Activated T-cell treated with anti-CD3 and anti-CD28 coated beads for 1 hour (primary cell): Measurements from ENCODE around the gene ADH1C.

ENCODE experiments used
- DNase-seq: peaks from one replicate; pipeline ENCODE4 v3.0.0-alpha.2; 2020; ENCODE audit warnings: low read depth

ADH1C gene

GRCh38 chr4:99301376-99302164 is 51.0 kb downstream of the ADH1C start:
- DNase-seq: no peak

DNA sequence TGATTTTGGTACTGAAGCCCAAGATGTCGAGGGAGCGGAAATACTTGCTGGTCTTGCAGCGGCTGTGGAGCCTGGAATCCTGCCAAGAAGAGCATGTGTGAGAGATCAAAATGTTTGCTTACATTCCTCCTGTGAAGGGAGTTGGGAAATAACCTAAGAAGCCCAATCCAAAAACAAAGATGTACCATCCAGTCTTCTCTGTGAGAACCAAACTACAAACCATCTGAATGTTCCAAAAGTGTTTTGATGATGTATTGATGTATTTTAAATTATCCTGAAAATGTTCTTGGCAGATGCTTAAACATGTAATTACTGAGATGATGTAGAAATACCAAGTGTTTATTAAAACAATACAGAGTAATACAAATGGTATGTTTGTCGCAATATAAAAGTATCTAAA is 51.6 kb downstream of the ADH1C start:
- DNase-seq: no peak

- DNase-seq: no peak
Measured at GRCh38 chr4:99293357-99293756, 59.2 kb downstream of the ADH1C start.

DNA sequence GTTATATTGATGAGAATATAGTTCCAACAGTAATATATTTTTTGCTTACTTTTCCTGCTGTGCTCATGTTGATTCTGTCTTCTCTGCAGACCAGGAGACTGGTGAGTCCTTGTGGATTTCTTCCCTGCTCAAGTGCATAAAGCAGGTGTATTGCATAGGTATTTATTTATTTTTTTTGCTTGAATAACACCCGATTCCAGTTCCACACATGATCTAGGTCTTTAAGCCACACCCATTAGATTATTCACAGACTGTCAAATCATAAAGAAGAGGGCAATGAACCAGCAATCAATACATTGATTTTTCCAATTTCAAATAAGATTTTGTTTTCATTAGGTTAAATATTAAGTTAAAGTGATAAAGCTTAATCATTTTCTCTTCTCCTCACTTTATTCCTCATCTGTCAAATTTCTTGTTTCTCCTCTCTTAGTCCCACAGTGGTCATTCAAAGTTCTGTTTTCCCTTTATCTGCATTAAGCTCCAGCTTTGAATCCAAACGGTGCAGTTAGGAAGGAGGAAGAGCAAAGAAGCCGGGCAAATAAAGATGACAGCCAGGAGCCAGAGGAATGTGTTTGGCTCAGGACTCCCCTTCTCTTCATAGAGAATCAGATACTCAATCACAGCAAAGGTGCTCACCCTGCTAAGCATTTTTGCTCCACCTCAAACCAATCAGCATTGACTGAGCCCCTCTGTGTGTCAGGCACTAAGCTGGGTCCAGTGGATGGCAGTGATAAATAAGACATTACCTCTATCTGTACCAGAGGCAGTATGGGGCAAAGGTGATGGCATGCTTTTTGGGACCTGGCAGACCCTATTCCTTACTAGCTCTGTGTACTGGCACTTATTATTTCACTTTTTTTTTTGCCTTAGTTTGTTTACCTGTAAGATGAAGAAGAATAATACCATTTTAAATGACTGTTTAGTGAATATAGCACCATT is 61.4 kb downstream of the ADH1C start, which contains the start of gene ADH1A:
ADH1A (minus strand) TSS at position 138 of the 939 bp plus-strand sequence; CDS start at position 67, 71 bp downstream.
- DNase-seq: no peak
